DMS53 (cell line): ENCODE data around the gene TDRD7.

Experiments used
- DNase-seq: peaks from one replicate; lab custom pipeline; 2025; lab: John Stamatoyannopoulos, UW

The TDRD7 gene

GRCh38 chr9:97506306-97506705 is 94.4 kb downstream of the TDRD7 start:
- DNase-seq = no peak

GRCh38 chr9:97506787-97507186 is 94.9 kb downstream of the TDRD7 start:
- DNase-seq = no peak

- DNase-seq = no peak
Observed at GRCh38 chr9:97507428-97507984, 95.6 kb downstream of the TDRD7 start.

GRCh38 chr9:97508852-97509251 is 97.0 kb downstream of the TDRD7 start:
- no peak for DNase-seq

- peak; percentile 71 for DNase-seq
Observed at GRCh38 chr9:97510797-97511654, 99.1 kb downstream of the TDRD7 start.

GRCh38 chr9:97511655-97512427 is 99.9 kb downstream of the TDRD7 start:
- DNase-seq = peak; percentile 45

- no peak for DNase-seq
Observed at GRCh38 chr9:97512966-97513560, 101.2 kb downstream of the TDRD7 start.

- no peak for DNase-seq
Observed at GRCh38 chr9:97514531-97514930, 102.6 kb downstream of the TDRD7 start.

GRCh38 chr9:97515662-97516061 is 103.8 kb downstream of the TDRD7 start:
- DNase-seq = no peak

GRCh38 chr9:97516111-97516510 is 104.2 kb downstream of the TDRD7 start:
- DNase-seq = no peak

- no peak for DNase-seq
Observed at GRCh38 chr9:97517331-97518089, 105.6 kb downstream of the TDRD7 start.

- no peak for DNase-seq
Observed at GRCh38 chr9:97518166-97518908, 106.4 kb downstream of the TDRD7 start.

GRCh38 chr9:97518909-97519307 is 107.0 kb downstream of the TDRD7 start:
- peak; percentile 69 for DNase-seq

GRCh38 chr9:97519441-97519970 is 107.6 kb downstream of the TDRD7 start:
- DNase-seq = no peak

GRCh38 chr9:97521576-97522333 is 109.9 kb downstream of the TDRD7 start:
- no peak for DNase-seq

- DNase-seq = peak; percentile 27
Observed at GRCh38 chr9:97524424-97524823, 112.5 kb downstream of the TDRD7 start.

- no peak for DNase-seq
Observed at GRCh38 chr9:97525451-97525850, 113.6 kb downstream of the TDRD7 start.

- DNase-seq = no peak
Observed at GRCh38 chr9:97526895-97527575, 115.1 kb downstream of the TDRD7 start.
